ENCODE data around the gene C17orf100.
A peak's percentile ranks its signal among the peaks of the same experiment; 100 is the strongest.
"Not testable (repeated sequence)": the region's sequence is repeated elsewhere in the genome, so short reads cannot be mapped to it uniquely, and the experiment has no call there.

C17orf100 gene

DNA sequence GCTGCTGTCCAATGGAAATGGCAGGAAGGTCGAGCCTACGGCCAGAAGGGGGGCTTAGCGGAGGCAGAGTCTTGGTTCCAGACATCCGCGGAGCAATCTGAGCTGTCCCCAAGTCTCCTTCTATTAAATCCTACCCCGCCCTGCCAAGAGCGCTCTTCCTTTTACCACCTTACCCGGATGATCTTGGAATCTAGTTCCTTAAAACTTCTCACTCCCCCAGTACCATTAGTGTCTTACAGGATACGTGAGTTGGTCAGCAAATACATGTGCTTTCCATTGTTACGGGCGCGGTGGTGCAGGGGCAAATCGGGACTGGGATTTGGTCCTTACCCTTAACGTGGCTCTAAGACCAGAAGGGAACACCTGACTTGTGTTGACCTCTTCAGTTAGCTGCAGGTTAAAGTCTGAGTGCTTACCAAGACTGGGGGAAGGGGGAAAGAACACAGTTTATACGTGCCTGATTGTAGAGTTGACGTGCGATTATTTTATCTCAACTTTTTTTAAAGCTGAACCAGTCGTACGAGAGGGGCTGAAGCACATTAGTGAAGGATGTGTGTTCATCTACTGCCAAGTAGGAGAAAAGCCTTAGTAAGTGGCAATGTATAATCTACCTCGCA, 10.2 kb upstream of the C17orf100 start:
- DNase-seq: no peak

DNA sequence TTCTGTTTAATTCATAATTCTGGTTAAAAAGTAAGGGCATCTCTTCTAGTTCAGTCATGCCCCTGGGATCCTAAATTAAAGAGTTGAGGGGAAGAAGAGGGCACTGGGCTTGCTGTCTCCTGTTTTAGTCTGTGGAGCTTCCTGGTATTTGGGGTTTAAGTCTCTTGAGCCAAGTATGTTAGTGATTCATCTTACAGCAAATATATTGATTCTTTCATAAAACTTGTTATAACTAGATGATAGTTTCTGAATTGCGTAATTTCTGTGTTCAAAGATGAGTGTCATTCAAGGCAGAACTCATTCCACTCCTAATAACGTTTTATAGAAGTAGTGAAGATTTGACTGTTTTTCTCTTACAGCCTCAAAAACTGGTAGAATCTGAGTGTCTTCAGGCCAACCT, 9.0 kb upstream of the C17orf100 start:
- no peak for DNase-seq

DNA sequence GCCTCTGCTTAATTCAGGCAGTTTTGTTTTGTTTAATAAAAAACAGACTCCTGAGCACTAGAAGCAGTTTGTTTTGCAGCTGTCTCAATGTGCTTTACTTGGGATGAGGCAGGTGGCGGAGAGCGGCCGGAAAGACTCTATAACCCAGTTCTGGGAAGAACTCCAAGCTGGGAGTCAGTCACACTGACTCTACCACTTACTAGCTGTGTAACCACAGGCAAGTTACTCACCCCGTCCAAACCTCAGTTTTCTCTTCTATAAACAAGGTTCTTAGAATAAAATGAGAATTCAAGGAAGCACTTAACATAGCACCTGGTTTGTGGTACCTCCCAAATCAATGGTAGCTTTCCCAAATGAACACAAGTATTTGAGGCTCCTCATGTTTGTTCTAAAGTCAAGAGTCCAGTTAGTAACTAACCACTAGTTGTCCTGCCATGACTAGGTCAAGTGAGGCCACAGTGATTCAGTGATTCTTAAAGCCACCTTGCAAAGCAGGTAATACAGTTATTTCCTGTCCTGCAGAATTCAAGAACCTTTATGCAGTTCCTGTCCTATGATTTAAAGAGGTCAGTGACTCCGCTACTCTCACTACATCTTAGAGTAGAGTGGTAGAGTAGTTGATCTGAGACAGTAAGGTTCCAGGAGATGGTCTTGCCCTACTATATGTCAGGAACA, 8.0 kb upstream of the C17orf100 start:
- DNase-seq: no peak

DNA sequence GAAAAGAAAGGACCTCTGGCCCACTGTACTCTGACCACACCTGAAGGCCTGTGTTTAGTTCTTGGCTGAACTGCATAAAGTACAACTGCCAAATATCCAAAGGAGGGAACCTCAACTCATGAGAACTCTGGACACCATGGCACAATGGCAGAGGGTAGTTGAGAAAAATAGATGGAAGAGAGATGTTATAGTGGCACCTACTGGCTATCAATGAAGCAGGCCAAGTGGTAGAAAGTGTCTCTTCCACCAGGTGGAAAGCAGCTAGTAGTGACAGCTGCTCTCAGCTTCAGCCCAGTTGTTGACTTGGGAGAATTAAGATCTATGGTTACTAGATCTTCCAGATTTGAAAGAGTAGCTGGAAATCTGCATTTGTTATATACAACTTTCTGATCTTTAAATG, 3.4 kb upstream of the C17orf100 start:
- no peak for DNase-seq

DNA sequence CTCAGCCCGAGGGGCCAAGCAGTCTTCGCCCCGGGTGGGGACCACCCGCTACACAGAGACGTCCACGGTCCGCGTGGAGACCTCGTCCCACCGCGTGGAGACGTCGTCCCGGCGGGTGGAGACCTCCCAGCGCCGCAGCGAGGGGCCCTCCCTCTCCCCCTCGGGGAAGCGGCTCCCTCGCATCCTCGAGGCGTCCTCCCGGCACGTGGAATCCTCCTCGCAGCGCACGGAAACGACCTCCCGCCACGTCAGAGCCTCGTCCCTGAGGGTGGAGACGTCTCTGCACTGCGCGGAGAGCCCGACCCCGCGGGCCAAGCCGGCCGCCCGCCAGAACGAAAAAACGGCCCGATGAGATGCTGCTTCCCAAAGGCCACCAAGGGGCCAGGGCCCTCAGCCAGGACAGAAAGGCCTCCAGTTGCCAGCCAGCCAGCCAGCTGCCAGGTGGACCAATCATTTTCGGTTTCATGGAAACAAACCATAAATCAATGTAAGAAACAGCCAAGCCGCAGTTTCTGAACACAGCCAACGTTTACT, 424 bp downstream of the C17orf100 start:
- DNase-seq: no peak

DNA sequence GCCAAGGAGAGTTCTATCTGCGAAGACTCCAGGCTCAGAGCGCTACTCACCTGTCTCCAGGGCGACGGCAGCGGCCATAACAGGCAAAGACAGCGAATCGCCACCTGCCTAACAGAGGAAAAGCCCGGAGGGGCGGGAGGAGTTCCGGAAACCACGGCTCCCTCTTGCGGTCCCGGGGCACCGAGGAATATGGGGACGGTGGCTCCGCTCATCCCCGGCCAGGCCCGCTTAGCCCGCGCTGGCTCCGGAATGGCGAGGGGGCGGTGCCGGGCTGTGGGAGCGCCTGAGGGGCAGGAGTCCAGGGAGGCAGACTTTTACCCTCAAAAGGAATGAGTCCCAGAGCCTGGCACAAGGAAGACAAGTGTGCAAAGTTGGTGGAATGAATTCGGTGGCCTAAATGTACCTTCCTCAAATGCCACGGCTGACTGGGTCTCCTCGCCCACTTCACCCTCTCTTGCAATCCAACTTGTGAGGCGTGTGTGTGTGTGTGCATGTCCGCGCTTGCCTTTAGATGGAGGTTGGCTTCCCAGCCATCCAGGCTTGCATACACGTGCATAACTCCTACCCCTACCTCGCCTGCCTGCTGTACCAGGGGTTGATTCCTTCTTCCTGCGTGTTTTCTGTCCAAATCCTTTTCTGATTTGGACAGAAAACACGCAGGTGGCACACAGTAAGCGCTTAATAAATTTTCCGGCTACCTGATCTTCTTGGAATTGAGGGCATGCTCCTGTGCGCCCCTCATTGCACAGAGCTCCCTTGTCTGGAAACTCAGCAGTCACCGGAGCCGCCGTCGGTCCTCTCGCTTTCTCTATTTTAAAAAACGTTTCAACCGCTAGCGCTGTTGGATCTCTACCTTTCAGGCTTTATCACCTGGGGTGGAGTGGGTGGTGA, 3.5 kb downstream of the C17orf100 start:
- no peak for DNase-seq

DNA sequence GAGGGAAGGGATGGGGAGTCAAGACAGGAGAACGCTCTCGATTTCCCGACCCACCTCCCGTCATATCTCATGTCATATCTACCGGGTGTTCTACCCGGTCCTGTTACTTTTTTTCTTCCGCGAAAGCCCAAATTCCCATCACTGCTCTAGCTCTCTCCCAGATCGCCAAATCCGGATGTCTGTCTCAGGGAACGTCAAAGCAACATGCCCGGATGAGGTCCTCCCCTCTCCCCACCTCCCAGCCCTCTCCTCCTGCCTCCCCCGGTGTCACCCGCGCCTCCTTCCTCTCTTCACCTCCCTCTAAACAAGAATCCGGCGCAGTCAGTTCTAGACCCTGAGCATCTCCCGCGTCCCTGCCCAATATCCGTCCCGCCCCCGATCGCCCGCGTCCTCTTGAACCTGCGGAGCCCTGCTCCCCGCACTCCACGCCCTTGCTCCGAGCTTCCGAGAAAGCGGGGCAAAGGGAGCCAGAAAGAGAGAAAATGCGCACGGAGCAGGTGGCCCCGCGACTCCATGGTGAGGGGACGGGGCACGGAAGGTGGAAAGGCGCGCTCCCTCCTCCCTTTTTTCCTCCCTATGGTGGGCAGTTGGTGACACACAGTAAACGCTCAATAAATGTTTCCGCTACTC, 4.3 kb downstream of the C17orf100 start:
- not testable (repeated sequence) for DNase-seq

DNA sequence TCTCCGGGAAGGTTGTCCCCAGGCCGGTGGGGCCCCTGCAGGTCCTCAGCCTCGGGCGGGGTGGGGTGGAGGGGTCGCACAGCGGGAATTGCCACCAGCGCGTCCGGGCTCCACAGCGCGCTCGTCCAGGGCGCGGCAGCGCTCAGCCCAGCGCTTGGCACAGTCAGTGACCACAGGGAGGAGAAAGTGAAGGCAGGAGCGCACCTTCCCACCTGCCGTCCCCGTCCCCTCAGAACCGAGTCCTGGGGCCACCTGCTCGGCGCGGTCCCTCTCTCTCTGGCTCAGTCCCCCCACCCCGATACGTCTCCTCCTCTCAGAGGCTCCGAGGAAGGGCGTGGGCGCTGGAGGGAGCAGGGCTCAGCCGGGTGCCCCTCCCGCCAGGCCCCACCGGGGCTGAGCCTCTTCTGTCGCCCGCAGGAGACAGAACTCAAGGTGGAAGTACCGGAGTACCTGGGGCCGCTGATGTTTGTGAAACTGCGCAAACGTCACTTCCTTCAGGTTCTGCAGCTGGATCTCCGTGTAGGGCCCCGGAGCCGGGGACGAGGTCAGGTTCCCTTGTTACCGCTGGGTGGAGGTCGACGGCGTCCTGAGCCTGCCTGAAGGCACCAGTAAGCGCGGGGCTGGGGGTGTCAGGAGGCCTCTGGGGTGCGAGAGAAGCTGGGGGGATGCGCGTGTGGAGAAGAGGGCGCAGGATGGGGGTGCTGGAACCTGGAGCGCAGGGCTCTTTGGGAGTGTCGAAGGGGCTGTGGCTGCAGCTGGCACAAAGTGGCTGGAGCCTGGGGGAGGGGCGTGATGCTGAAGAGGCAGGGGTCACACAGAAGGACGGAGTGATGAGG, 5.5 kb downstream of the C17orf100 start:
- DNase-seq: peak; percentile 56

DNA sequence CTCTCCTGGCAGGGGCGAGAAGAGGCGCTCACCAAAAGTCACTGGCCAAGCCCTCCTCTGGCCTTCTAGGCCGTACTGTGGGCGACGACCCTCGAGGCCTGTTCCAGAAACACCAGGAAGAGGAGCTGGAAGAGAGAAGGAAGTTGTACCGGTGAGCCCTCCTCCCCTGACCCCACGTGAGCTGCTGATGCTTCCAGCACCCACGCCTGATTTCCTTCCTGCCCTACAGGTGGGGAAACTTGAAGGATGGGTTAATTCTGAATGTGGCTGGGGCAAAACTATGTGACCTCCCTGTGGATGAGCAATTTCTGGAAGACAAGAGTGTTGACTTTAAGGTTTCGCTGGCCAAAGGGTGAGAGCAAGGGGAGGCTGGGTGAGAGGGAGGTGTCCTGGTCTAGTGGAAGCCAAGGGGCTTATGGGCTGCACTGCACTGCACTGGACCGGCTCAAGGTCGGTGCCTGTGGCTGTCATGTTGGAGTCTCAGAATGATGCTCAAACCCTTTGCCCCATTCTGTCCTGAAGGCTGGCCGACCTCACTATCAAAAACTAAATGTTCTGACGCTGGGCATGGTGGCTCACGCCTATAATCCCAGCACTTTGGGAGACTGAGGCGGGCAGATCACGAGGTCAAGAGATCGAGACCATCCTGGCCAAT, 6.2 kb downstream of the C17orf100 start:
- no peak for DNase-seq

DNA sequence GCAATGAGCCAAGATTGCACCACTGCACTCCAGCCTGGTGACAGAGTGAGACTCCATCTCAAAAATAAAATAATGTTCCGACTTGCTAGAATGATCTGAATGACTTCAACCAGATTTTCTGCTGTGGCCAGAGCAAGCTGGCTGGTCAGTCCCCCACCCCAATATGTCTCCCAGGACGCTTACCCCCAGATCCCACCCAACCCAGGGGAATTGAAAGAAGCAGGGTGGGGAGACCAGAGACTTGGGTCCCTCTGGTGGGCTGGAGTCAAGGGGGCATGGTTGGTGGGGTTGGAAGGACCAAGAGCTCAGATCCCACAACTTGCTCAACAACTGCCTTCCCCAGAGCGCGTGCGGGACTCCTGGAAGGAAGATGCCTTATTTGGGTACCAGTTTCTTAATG, 6.8 kb downstream of the C17orf100 start:
- DNase-seq: not testable (repeated sequence)

DNA sequence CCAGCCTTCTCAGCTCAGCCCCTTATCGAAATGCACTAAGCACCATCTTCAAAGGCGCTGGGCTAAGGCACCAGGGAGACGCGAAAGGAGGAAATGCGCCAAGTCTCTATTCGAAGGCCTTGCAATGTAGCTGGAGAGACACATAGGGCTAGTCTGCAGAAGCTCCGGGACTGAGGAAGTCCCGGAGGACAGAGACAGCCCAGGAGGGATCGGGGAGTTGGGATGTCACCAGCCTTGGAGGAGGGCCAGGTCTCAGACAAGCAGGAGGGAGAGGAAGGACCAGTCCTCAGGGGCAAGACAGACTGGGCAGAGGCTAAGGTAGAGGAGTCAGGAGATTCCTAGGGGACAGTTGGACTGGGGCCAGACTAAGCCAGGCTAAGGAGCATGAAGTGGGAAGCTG, 8.5 kb downstream of the C17orf100 start:
- no peak for DNase-seq

DNA sequence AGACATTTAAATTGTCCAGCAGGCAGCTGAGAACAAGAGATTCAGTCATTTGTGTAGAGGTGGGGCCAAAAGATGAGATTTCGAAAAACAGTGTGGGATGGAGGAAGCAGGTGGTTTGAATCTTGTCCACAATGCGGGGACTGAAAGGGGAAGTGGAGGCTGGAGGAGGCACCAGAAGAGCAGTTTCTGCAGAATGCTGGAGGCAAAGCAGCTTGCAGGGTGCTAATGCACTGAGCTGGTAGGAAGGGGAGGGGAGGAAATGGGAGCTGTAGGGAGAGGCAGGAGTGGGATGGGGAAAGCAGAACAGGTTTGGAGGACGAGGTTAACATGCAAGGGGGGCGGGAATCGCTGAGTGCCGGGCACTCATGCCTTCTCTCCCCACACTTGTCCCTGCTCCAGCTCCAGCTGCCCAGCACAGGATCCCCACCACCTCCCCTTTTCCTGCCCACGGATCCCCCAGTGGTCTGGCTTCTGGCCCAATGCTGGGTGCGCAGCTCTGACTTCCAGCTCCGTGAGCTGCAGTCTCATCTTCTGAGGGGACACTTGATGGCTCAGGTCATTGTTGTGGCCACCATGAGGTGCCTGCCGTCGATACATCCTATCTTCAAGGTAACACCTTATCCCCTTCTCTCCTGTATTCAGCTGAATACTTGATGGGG, 9.4 kb downstream of the C17orf100 start:
- DNase-seq: no peak

DNA sequence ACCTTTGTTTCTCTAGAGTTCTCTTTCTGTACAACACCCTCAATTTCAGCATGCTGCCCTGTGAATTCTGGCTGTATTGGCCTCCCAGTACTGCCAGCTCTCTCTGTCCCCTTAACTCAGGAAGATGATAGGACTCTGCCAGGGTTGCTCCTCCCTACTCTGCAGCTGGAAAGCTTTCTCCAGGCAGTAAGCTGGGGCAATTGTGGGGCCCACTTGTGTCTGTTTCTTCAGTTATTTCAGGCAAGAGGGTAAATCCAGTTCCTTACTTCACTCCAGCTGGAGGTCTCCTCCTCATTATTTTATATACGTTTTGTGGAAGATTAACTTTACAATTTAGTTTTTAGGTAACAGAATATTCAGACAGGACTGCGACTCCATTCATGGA, 9.9 kb downstream of the C17orf100 start:
- DNase-seq: no peak

DNA sequence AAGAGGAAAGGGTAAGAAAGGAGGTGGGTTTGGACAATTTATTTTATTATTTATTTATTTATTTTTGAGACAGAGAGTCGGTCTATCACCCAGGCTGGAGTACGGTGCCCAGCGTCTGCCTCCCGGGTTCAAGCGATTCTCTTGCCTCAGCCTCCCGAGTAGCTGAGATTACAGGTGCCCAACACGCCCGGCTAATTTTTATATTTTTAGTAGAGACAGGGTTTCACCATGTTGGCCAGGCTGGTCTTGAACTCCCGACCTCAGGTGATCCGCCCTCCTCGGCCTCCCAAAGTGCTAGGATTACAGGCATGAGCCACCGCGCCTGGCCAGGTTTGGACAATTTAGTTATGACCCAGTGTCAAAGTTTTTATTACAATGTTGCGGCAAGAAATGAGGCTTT, 11.6 kb downstream of the C17orf100 start:
- DNase-seq: not testable (repeated sequence)

DNA sequence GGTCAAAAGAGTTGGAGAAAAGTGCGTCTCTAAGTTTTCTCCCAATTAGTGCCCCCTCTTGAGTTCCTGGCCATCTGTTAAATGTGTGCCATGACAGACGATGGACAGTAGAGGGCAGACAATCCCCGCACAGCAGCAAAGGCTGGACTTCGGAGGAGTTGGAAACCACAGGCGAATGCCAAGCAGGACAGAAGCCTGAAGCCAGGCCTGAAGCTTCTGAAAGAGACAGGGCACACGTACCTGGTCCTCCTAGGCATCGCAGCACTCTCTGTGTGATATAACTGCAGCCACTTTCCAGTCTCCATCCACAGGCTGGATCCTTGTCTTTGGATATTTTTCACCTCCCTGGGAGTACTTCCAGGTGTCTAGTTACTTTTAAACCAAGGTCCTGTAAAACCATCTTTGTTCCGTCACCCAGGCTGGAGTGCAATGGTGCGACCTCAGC, 14.5 kb downstream of the C17orf100 start:
- peak; percentile 11 for DNase-seq

DNA sequence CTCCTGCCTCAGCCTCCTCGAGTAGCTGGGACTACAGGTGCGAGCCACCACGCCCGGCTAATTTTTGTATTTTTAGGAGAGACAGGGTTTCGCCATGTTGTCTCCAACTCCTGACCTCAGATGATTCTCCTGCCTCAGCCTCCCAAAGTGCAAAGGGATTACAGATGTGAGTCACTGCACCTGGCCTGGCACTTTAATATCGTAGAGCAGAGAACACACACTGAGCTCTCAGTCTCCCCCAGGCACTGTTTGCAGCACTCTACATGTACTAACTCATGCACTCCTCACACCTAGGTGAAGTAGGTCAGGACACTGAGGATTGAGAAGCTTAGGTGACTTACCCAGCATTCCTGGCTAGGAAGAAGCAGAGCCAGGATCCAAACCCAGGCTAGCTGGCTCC, 15.0 kb downstream of the C17orf100 start:
- DNase-seq: no peak

DNA sequence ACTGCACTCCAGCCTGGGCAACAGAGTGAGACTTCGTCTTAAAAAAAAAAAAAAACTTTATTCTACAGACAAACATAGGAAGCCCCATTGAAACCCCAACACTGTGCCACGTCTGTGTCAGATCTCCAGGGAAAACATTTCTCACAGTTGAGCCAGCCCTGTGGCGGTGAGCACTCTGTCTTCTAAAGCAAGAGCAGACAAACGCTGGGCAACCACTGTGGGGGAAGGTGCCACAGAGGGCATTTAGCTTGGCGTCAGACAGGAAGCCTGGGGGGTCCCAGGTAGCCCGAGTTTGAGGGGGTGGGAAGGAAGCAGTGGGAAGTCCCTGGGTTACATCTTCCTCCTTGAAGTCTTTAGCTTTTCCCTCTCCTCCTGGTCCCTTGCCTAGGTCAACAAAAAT, 16.0 kb downstream of the C17orf100 start:
- DNase-seq: no peak

DNA sequence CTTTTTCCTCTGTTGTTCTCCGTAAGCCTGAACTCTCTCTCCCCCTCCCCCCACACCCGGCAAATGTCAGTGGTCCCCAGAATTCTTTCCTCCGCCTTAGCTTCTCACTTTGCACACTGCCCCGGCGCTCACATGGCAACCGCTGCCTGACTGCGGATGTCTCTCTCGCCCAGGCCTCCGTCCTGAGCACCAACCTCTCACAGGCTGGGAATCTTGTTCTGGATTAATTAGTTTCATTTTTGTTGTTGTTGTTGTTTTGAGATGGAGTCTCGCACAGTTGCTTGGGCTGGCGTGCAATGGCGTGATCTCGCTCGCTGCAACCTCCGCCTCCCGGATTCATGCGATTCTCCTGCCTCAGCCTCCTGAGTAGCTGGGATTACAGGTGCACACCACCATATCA, 16.7 kb downstream of the C17orf100 start:
- DNase-seq: no peak

DNA sequence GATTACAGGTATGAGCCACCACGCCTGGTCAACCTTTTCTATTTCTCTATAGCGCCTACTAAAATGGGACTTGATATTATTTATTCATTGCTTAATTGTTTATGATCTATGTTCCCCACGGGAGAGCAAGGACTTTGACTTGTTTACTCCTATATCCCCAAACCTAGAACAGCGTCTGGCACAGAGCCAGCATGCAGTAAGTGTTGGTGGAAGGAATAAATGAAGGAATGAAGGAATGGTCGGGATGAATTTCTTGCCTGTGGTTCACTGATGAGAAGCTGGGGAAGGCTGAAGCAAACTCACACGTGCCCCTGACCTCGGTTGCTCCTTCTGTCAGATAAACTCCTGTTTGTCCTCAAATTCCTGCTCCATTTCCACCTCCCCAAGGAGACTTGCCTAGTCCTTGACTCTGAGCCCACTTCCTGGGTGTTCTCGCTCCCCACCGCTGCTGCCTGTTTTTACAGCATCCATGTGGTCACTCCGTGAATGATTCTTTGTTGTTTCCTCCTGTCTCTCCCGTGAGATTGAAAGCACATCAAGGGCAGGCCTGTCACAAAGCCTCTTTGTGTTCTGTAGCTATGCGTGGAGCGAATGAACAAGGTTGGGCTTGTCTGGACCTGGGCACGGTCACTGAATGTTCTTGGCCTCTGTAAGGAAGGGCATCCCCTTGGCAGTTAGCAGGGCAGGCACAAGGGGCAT, 17.3 kb downstream of the C17orf100 start:
- DNase-seq: no peak

DNA sequence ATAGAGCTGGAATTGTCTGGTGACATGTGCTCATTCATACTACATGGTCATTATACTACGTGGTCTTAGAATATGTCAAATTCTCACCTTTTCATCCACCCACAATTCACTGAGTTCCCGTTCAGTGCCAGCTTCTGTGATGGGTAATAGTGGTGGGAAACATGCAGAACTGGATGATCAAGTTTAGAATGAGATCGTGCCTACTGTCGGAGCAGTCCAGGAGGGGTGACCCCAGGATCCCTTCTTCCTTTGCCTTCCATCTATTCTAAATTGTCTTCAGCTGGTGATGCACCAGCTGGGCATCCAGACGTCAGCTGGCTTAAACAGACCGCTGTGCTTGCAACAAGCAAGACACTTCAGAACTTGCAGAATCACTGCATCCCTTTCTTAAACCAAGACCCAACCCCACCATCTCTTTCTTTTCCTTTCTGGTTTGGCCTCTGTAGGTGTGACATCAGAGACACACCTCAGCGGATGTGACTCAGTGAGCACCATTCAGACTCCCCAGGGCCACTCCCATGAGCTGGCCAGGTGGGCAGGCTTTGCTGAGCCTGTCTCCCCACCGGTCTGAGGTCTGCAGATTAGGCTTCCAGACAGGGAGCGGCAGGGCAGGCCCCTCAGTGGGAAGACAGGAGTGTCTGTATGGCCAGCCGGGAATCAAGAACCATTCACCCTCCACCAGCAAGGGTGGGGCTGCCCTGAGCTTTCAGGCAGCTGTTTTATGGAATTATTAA, 18.1 kb downstream of the C17orf100 start:
- DNase-seq: no peak
